Right lobe of liver (tissue), 4 donors: ENCODE results near the gene EIF3L.

ENCODE experiments used
- POLR2A ChIP-seq: fragments of 450-650 bp; IDR thresholded peaks from one replicate; pipeline ENCODE4 v1.6.1; 2017; ENCODE audit warnings: antibody characterized with exemption, mild to moderate bottlenecking
- TF ChIP-seq, protein P1 (sequence below), 4 donors: fragments of 200-600 bp in 3 of 4; fragments of 450-650 bp in 1 of 4; IDR thresholded peaks; one replicate each; pipeline versions ENCODE4 v1.5.1 to v1.8.0; 2016 to 2022; ENCODE audit warnings: antibody characterized with exemption in 4 of 4, mild to moderate bottlenecking in 2 of 4
- donor health status: DM: no; HTN: no; CAD: no.
- donor health status: DM: no; HTN: no; CAD: no.
- donor health status: DM: no; HTN: yes; CAD: no.

GRCh38 chr22:37891926-37892325, 42.7 kb downstream of the EIF3L start:
- TF ChIP-seq POLR2A: no peak
- TF ChIP-seq, protein P1, sequence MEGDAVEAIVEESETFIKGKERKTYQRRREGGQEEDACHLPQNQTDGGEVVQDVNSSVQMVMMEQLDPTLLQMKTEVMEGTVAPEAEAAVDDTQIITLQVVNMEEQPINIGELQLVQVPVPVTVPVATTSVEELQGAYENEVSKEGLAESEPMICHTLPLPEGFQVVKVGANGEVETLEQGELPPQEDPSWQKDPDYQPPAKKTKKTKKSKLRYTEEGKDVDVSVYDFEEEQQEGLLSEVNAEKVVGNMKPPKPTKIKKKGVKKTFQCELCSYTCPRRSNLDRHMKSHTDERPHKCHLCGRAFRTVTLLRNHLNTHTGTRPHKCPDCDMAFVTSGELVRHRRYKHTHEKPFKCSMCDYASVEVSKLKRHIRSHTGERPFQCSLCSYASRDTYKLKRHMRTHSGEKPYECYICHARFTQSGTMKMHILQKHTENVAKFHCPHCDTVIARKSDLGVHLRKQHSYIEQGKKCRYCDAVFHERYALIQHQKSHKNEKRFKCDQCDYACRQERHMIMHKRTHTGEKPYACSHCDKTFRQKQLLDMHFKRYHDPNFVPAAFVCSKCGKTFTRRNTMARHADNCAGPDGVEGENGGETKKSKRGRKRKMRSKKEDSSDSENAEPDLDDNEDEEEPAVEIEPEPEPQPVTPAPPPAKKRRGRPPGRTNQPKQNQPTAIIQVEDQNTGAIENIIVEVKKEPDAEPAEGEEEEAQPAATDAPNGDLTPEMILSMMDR (IDR thresholded peaks at IDR 0.05): no peak
